HCT116 (cell line): ENCODE measurements around the gene MYO3B. TPM values are rescaled to one million over a fixed set of nuclear protein-coding genes. Genes with fewer than 3 reads are reported as not detected.

Source experiments
- ATAC-seq: fragments of 200-7000 bp; cut with Tn5 transposase; 2 replicates; pipeline ENCODE4 v1.9.1; 2020; ENCODE audit warnings: mild to moderate bottlenecking, moderate library complexity
- BruUV-seq: library from RNA; stranded (reverse); fragments of 400-500 nt; replicated peaks from 2 replicates; lab custom pipeline; 2021; lab: Mats Ljungman, UMichigan
- CTCF ChIA-PET: fragments of 300-600 bp; sonication (Branson Sonifier 250); formaldehyde crosslinking; loops from one replicate; lab custom pipeline; 2021; ENCODE audit warnings: antibody characterized with exemption; lab: Charles Lee
- POLR2A ChIA-PET: fragments of 300-600, 350-600 bp; sonication (Branson Sonifier 250); formaldehyde crosslinking; loops from one replicate; lab custom pipeline; 2021; ENCODE audit warnings: antibody characterized with exemption; lab: Charles Lee
- RAD21 ChIA-PET, 2 experiments: fragments of 300-600 bp; sonication (Branson Sonifier 250); formaldehyde crosslinking; loops; one replicate each; lab custom pipeline; 2023; ENCODE audit warnings: low total read pairs in 2 of 2; ENCODE audit not compliant: uncharacterized antibody in 2 of 2, unreplicated experiment in 2 of 2, low non-redundant PET in 1 of 2; lab: Charles Lee
- DNase-seq: peaks from one replicate; pipeline ENCODE4 v3.0.0-alpha.2; 2010; ENCODE audit warnings: low read depth, low spot score
- H2AFZ ChIP-seq: fragments of 200-600 bp; shearing (Covaris generic), sonication (generic); 2 replicates; pipeline ENCODE4 v1.6.1; 2017; ENCODE audit warnings: low read depth, mixed run types, mixed read lengths, antibody characterized with exemption, low read length; ENCODE audit not compliant: poor library complexity, severe bottlenecking
- H3K27ac ChIP-seq: 2 replicates; pipeline ENCODE4 v1.5.1; 2012; ENCODE audit warnings: low read depth, low read length
- H3K27me3 ChIP-seq: fragments of 200-600 bp; sonication (generic); 2 replicates; pipeline ENCODE4 v1.6.1; 2016; ENCODE audit warnings: mixed run types, low read length, mixed read lengths; ENCODE audit not compliant: insufficient read depth
- H3K36me3 ChIP-seq, 2 experiments: fragments of 200-500 bp in 1 of 2; fragments of 200-600 bp in 1 of 2; sonication (Bioruptor generic) in 1 of 2; sonication (generic) in 1 of 2; 2 replicates each; pipeline versions ENCODE4 v1.5.1 to v1.6.1; 2014 to 2016; ENCODE audit warnings: low read length in 2 of 2, inconsistent platforms in 1 of 2, mixed read lengths in 1 of 2, mixed run types in 1 of 2; ENCODE audit not compliant: insufficient read depth in 2 of 2, control insufficient read depth in 1 of 2
- H3K4me1 ChIP-seq, 2 experiments: fragments of 200-600 bp in 1 of 2; sonication (generic) in 1 of 2; 2 replicates each; pipeline versions ENCODE4 v1.5.1 to v1.6.1; 2012 to 2017; ENCODE audit warnings: low read length in 2 of 2, inconsistent platforms in 1 of 2, mild to moderate bottlenecking in 1 of 2, mixed read lengths in 1 of 2, mixed run types in 1 of 2, moderate library complexity in 1 of 2; ENCODE audit not compliant: insufficient read depth in 2 of 2, control insufficient read depth in 1 of 2
- H3K4me2 ChIP-seq: fragments of 200-600 bp; sonication (generic); 2 replicates; pipeline ENCODE4 v1.6.1; 2017; ENCODE audit warnings: mixed run types, low read length, mixed read lengths
- H3K4me3 ChIP-seq, 2 experiments: fragments of 200-600 bp in 1 of 2; sonication (generic) in 1 of 2; replicated peaks in 1 of 2; 2 replicates each; pipeline ENCODE4 v1.5.1; 2011 to 2016; ENCODE audit warnings: low read length in 2 of 2, control low read depth in 1 of 2, low read depth in 1 of 2, mild to moderate bottlenecking in 1 of 2, mixed read lengths in 1 of 2, mixed run types in 1 of 2
- H3K79me2 ChIP-seq: fragments of 200-600 bp; sonication (generic); 2 replicates; pipeline ENCODE4 v1.6.1; 2017; ENCODE audit warnings: mild to moderate bottlenecking, mixed run types, low read length, moderate library complexity, mixed read lengths; ENCODE audit not compliant: insufficient read depth
- H3K9ac ChIP-seq: fragments of 200-600 bp; sonication (generic); 2 replicates; pipeline ENCODE4 v1.6.1; 2016; ENCODE audit warnings: low read length, mixed read lengths
- H3K9me2 ChIP-seq: fragments of 200-600 bp; sonication (generic), shearing (Covaris generic); 2 replicates; pipeline ENCODE4 v1.6.1; 2017; ENCODE audit warnings: mixed run types, mild to moderate bottlenecking, moderate library complexity; ENCODE audit not compliant: insufficient read depth
- H3K9me3 ChIP-seq, 2 experiments: fragments of 200-500 bp in 1 of 2; fragments of 200-600 bp in 1 of 2; sonication (Bioruptor generic) in 1 of 2; sonication (generic) in 1 of 2; 2 replicates each; pipeline ENCODE4 v1.6.1; 2014 to 2017; ENCODE audit warnings: low read length in 2 of 2, mixed read lengths in 2 of 2, inconsistent platforms in 1 of 2, low read depth in 1 of 2, mild to moderate bottlenecking in 1 of 2, mixed run types in 1 of 2, moderate library complexity in 1 of 2; ENCODE audit not compliant: control insufficient read depth in 1 of 2, insufficient read depth in 1 of 2
- H4K20me1 ChIP-seq: fragments of 200-600 bp; sonication (generic), shearing (Covaris generic); 2 replicates; pipeline ENCODE4 v1.6.1; 2017; ENCODE audit warnings: mixed run types, mild to moderate bottlenecking, moderate library complexity; ENCODE audit not compliant: insufficient read depth
- CBX3 ChIP-seq: IDR thresholded peaks from 2 replicates; pipeline ENCODE4 v1.6.1; 2012; ENCODE audit warnings: low read depth
- EZH2phosphoT487 ChIP-seq: fragments of 200-600 bp; IDR thresholded peaks from 2 replicates; pipeline ENCODE4 v1.6.1; 2018; ENCODE audit warnings: antibody characterized with exemption, borderline replicate concordance
- FOSL1 ChIP-seq: IDR thresholded peaks from 2 replicates; pipeline ENCODE4 v1.6.1; 2012; ENCODE audit warnings: low read depth
- JUND ChIP-seq: IDR thresholded peaks from 2 replicates; pipeline ENCODE4 v1.6.1; 2012
- POLR2A ChIP-seq: IDR thresholded peaks from 2 replicates; pipeline ENCODE4 v1.7.0; 2011; ENCODE audit warnings: borderline replicate concordance; ENCODE audit not compliant: insufficient read depth, insufficient read length; ENCODE audit errors: extremely low read depth
- POLR2AphosphoS5 ChIP-seq: IDR thresholded peaks from 2 replicates; pipeline ENCODE4 v1.6.1; 2011; ENCODE audit warnings: mild to moderate bottlenecking, low read depth, low read length, moderate library complexity
- TCF7L2 ChIP-seq: IDR thresholded peaks from 2 replicates; pipeline ENCODE4 v1.7.0; 2011; ENCODE audit warnings: borderline replicate concordance, inconsistent platforms; ENCODE audit not compliant: insufficient read depth, insufficient read length; ENCODE audit errors: extremely low read depth
- YY1 ChIP-seq: IDR thresholded peaks from 2 replicates; pipeline ENCODE4 v1.6.1; 2011; ENCODE audit warnings: low read length, low read depth, moderate library complexity, mild to moderate bottlenecking; ENCODE audit not compliant: insufficient replicate concordance; ENCODE audit errors: extremely low read depth
- ZFX ChIP-seq: fragments of 450-650 bp; IDR thresholded peaks from 2 replicates; pipeline ENCODE4 v1.6.1; 2017
- ZNF274 ChIP-seq: fragments of 200-500 bp; sonication (Bioruptor generic); IDR thresholded peaks from 2 replicates; pipeline ENCODE4 v1.6.1; 2014; ENCODE audit warnings: mild to moderate bottlenecking, low read depth, low read length, inconsistent platforms
- intact Hi-C: fragments of 100-400 bp; cut with micrococcal nuclease; formaldehyde crosslinking; loops from 2 replicates; pipeline ENCODE4 v1.10.0; 2022
- total RNA-seq: library from RNA; stranded (reverse); gene quantifications from one replicate; pipeline ENCODE4 v1.2.1, GENCODE V29; 2021; ENCODE audit not compliant: unreplicated experiment
- TF ChIP-seq, protein P1 (sequence below): IDR thresholded peaks from 2 replicates; pipeline ENCODE4 v1.6.1; 2012; ENCODE audit warnings: low read depth

MYO3B gene
- total RNA-seq, 1 experiment from 2014 or later = not detected

GRCh38 chr2:170252414-170252813 is 74.5 kb downstream of the MYO3B start:
- Histone ChIP-seq H3K9ac (no peak overlapping the region), H3K27ac (no peak overlapping the region), H3K36me3 (no peaks in the 10 kb centered on the region), H2AFZ (no peak overlapping the region), H3K4me1 (no peaks in the 10 kb centered on the region), H4K20me1 (no peaks in the 10 kb centered on the region), H3K27me3 (no peaks in the 10 kb centered on the region), H3K79me2 (no peaks in the 10 kb centered on the region), H3K9me3 (no peaks in the 10 kb centered on the region), H3K4me2 (no peak overlapping the region), H3K9me2 (no peaks in the 10 kb centered on the region), H3K4me3 (no peak overlapping the region)
- ATAC-seq (no peak), DNase-seq (no peak)
- POLR2A ChIA-PET = no interaction called here
- RAD21 ChIA-PET = no interaction called here
- no peak for TF ChIP-seq TCF7L2
- TF ChIP-seq FOSL1 = no peak
- no peak for TF ChIP-seq CBX3
- no peak for TF ChIP-seq POLR2A
- no peak for TF ChIP-seq POLR2AphosphoS5
- no peak for TF ChIP-seq EZH2phosphoT487
- TF ChIP-seq ZNF274 = no peak
- TF ChIP-seq ZFX = no peak
- TF ChIP-seq YY1 = no peak
- no peak for TF ChIP-seq JUND
- TF ChIP-seq, protein P1, sequence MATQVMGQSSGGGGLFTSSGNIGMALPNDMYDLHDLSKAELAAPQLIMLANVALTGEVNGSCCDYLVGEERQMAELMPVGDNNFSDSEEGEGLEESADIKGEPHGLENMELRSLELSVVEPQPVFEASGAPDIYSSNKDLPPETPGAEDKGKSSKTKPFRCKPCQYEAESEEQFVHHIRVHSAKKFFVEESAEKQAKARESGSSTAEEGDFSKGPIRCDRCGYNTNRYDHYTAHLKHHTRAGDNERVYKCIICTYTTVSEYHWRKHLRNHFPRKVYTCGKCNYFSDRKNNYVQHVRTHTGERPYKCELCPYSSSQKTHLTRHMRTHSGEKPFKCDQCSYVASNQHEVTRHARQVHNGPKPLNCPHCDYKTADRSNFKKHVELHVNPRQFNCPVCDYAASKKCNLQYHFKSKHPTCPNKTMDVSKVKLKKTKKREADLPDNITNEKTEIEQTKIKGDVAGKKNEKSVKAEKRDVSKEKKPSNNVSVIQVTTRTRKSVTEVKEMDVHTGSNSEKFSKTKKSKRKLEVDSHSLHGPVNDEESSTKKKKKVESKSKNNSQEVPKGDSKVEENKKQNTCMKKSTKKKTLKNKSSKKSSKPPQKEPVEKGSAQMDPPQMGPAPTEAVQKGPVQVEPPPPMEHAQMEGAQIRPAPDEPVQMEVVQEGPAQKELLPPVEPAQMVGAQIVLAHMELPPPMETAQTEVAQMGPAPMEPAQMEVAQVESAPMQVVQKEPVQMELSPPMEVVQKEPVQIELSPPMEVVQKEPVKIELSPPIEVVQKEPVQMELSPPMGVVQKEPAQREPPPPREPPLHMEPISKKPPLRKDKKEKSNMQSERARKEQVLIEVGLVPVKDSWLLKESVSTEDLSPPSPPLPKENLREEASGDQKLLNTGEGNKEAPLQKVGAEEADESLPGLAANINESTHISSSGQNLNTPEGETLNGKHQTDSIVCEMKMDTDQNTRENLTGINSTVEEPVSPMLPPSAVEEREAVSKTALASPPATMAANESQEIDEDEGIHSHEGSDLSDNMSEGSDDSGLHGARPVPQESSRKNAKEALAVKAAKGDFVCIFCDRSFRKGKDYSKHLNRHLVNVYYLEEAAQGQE = no peak
- intact Hi-C loops = no loop called here
- BruUV-seq = no TSS peak
- CTCF ChIA-PET = no interaction called here
